T-helper 9 cell (primary cell): ENCODE measurements around the gene ZNF436.
"Not testable (repeated sequence)": the region's sequence is repeated elsewhere in the genome, so short reads cannot be mapped to it uniquely, and the experiment has no call there.

Experiments
- DNase-seq: peaks from one replicate; pipeline ENCODE4 v3.0.0-alpha.2; 2020

The ZNF436 gene

DNA sequence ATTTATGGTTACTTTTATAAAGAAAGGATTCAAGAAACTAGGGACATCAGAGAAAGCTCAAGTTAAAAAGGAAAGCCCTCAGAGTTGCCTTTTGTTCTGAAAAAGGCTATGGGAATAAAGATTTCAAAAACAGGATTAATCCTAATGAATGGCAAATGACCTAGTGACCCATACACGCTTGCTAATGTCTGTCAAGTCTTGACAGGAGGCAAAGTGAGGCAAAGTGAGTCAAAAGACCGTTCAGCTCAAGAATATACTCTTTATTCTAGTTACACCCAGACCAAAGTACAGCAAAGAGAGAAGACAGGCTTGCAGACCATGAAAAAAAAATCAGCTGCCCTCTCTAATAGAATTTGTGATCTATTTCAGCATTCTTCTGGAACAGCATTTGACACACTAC, 3.5 kb downstream of the ZNF436 start:
- no peak for DNase-seq

DNA sequence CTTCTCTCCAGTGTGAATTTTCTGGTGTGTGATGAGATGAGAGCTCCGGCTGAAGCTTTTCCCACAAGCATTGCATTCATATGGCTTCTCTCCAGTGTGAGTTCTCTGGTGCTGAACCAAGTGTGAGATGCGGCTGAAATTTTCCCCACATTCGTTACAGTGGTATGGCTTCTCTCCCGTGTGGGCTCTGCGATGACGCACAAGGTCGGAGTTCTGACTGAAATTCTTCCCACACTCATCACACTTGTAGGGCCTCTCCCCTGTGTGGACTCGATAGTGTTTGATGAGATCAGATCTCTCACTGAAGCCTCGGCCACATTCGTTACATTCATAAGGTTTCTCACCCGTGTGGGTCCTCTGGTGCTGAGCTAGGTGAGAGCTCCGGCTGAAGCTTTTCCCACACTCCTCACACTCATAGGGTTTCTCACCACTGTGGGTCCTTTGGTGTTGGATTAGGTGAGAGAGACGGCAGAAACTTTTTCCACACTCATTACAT, 7.4 kb downstream of the ZNF436 start:
- DNase-seq, result no peak

DNA sequence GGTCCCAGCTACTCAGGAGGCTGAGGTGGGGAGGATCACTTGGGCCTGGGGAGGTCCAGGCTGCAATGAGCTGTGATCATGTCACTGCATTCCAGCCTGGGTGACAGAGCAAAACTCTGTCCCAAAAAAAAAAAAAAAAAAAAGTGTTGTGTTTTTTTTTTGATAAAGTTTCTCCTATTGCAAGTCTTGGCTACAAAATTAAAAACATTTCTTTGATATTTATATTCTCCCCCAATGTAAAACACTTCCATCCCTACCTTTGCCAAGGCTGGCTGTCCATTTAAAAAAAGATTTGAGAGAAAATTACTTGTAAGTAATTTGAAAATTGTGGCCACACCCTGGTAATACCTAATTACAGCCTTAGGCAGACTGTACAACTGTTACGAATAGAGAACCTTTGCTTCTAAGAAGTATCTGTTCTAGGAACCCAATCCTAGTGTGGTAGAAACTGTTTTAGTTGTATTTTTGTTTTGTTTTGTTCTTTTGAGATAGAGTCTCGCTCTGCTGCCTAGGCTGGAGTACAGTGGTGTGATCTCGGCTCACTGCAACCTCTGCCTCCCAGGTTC, 11.2 kb downstream of the ZNF436 start:
- DNase-seq, result no peak

DNA sequence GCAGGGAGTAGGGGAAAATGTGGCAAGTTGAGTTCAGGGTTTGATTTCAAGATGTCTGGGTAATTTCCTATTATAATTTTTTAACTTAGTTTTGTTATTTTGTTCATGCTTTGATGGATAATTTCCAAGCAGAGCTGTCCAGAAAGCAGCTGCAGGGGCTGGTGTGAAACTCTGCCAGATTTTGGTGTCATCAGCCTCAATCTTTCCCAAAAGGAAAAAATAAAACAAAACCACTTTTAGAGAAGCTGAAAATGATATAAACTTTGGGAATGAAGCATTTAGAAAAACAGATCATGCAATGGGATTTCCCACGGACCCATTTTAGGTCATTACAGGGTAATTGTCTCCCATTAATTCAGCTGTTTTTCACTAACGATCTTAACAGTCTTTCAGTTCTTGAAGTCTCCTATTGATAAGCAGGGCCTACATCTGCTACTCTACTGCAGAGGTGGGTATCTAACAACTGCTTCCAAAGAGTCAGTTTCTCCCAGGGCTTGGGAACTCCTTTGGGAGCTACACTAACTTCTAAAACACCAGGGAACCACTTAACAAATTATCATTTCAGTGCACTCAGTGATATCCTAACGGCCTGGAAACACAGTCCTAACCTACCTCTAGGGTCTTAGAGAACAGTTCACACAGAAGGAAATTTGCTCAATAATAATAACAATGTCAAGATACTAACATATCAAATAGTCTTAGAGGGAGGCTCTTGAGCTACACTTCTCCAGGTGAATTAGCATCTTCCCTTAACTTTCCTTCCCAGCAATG, 12.3 kb downstream of the ZNF436 start:
- DNase-seq, result no peak

DNA sequence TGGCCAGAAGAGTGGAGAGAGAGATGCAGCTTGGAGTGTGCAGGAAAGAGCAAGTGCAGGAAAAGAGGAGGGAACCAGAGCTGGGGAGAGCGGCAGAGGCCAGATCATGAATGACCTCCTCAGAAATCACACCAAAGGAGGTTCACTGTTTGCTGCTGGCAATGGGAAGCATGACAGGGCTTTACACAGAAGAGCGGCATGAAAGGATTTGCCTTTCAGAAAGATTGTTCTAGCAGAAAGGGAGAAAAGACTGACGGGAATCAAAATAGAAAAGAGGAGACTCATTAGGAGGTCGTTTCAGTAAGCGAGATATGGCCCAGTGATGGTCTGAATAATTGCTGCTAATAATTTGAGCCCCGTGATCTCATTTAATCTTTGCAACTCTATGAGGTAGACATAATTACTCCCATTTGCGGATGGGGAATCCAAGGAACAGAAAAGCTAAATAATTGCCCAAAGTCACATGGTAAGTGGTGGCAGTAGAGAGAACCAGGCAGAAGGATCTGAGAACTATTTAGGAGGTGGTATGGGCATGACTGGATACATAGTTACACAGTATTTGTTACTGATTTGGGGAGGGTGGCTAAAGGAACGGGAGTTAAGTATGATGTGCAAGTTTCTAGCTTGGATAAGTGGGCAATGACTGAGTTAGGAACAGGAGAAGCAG, 13.0 kb downstream of the ZNF436 start:
- DNase-seq, result no peak

DNA sequence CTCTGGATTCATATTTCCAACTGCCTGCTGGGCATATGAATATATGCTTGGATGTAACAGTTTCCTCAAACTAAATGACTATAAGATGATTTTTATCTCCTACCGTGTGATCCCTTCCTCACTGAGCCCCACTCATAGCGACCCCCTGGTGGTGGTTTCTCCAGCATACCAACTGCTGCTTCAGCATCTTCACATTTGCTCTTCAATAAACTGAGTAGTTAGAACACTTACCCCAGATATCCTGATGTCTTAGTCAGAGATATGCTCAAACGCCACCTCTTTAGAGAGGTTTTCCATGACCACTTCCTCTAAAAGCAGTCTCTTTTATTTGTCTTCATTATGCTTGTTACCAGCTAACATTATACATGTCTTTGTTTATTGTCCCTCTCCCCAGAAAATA, 15.4 kb downstream of the ZNF436 start:
- no peak for DNase-seq

DNA sequence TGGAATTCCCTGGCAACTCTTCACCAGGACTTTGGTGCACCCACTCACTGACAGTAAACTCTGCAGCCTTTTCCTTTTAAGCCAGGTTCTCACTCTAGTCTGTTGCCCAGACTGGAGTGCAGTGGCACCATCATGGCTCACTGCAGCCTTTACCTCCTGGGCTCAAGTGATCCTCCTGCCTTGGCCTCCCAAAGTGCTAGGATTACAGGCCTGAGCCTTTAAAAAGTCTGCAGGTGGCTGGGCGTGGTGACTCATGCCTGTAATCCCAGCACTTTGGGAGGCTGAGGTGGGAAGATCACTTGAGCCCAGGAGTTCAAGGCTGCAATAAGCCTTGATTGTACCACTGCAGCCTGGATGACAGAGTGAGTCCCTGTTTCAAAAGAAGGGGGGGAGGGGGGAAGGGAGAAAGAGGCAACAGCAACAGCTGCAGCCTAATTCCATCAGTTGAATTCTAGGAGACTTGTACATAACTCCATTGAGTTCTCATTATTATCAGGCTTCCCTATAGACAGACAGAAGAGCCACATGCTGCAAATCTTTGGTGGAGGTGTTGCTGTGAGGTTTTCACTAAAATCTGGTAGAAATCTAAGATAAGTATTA, 17.4 kb downstream of the ZNF436 start:
- DNase-seq, result no peak

DNA sequence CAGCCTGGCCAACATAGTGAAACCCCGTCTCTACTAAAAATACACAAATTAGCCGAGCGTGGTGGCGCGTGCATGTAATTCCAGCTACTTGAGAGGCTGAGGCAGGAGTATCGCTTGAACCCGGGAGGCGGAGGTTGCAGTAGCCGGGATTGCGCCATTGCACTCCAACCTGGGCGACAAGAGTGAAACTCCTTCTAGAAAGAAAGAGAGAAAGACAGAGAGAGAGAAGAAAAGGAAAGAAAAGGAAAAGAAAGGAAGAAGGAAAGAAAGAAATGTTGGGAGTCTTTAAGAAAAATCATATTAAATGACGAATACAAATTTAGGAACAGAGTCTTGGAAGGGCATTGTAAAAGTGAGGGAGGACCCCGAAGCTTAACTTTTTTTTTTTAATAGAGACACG, 23.7 kb downstream of the ZNF436 start:
- no peak for DNase-seq

DNA sequence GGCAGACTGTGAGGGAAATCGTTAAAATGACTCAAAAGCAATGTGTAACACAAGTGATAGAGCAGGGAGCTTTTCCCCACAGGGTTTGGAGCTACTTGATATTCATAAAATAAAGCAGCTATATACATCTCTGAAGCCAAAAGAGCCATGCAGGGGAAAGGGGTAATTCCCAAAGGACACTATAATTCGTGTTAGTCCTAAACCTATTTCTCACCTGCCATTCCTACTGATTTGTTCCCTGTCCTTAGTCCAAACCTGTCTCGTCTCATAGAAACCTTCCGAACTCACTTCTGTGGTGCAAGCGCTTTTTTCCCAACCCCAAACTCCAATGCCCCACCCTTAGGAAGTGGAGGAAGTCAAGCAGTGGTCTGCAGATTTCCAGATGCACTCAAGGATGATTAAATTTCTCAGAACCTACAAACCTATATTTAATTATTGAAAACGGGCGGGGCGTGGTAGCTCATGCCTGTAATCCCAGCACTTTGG, 24.6 kb downstream of the ZNF436 start:
- no peak for DNase-seq

DNA sequence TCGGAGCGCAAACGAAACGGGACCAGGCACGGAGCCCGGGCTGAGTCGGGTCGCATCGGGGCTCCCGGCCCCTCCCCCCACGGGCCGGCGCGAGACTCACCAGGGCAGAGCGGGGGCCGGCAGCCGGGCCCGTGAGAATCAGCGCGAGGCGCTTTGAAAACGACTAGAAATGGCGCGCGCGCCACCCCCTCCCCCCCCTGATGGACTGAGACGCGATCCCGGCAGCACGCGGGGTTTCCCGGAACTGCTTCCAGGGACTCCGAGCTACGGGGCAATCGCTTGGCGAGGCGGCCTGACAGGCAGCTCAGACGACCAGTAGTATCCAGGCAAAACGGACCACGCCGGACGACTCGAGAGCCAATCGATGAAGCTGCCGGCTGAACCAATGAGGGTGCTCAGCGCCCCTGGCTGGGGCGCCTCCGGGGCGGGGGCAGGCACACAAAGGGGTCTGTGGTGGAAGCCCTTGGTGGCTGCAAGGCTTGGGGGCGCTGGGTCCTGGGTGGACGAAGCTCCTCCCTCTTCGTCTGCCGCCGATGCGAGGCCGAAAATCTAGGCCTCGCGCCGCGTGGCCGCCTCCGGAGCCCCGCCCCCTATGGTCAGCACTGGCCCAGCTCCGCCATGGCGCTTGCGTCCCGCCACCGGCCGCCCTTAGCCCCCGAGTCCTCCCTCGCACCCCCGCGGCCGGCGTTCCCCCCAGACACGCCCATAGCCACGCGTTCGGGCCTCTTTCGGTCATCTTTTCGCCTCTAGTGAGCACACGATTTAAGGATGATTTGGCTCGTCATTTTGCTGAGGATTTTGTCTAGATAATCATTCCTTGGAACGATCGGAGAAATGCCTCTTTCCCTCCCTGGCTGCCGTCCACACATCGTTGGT, 25.3 kb downstream of the ZNF436 start, which contains the start of gene HNRNPR:
TSS of gene HNRNPR (minus strand) at position 174 of the 876 bp plus-strand sequence. CDS start 3,276 bp downstream, outside the sequence.
- DNase-seq, result peak; percentile 99

DNA sequence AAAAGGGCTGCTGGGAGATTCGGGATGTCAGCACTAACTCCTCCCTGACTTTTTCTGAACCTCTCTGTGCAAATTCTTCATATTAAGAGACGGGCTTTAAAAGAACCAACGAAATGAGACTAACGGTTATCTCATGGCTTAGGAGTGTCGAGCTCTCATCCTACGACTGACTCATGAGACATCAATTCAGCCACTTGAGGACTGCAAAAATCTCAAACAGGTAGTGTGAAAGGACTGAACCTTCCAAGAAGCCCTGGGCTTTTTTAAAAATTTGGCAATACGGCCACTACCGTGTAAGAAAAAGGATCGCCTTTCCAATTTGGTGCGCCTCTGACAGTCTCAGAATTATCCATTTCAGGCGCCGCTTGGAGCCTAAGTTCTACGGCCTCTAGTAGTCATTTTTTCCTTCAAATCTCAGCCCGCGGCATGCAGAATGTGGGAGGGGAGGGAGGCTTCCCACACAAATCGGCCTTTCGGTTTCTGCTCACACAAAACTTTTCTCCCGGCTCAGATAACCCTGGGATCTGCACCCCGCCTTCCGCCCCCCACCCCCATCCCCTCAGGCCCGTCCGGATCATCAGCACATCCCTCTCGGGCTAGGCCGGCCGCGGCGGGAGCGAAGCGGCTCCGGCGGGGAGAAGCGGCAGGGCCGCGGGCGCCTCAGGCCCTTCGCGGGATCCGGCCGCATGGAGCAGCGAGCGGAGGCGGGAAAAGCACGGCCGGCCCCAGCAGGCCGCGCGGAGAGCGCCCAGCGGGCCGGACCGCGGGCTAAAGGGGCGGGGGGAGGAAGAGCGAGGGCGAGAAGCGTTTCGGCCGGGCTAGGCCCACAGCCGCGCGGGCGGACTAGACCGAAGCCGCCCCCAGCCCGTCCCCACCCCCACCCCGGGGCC, 26.2 kb downstream of the ZNF436 start:
- DNase-seq, result peak; percentile 7

DNA sequence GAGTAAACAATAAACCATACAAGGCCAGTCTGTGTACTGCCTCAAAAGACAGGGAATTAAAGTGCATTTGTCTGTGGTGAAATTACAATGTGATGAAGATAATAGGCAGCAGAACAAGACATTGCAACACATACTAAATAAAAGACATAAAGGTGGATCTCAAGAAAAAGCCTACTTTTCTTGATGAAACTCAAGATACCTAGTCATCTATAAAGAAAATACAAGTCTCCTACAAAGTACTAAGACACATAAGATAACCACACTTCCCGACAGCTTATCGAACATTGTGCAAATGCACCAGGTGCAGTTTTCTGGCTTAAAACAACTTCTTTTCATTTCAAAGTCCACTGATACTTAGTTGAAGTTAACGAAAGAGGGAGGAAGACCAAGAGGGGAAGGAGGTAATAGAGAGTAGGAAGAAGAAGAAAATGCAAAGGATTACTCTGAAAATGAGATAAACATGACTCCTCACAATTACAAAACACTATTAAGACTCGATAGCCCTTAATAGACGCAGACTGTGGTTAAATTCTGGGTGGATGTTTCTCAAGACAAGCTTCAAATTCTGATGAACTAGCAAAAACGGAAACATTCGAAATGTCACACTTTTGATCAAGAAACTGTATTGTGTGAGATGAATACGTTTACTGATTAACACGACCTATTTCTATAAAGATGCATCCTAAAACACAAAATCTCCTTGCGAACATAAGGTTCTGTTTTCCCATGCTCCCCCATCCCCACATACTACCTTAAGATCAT, 27.5 kb downstream of the ZNF436 start:
- DNase-seq, result no peak

DNA sequence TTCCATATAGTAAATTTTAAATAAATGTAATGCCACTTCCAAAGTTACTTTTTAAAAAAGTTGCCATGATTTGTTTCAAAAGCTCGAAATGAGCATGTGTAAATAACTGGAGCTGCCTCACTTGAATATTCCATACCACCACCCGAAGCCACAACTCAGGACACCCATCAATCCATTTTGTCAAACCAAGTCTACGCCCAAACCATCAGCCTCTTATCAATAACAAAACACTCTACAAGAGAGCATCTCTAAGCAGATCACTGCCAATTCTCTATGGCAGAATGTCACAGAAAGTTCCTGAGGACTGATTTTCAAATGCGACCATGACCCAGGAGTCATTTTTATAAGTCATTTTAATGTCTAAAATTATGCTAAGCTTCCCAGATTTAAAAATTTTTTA, 30.0 kb downstream of the ZNF436 start:
- DNase-seq, result no peak

DNA sequence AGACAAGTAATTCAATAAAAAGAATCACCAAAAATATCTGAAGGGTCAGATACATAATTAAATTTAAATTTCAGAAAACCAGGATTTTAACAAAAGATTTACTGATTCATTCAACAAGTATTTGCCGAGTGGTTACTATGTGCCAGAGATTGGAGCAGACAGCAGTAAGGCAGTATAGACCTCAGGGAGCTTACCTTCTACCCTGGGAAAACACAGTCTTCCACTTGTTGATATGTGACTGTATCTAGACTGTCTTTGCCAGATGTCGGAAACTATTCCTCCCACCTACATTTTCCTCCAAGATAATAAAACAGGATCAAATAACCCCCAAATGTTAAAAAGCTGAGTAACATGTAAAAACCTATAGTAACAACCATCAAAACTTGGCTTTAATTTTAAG, 31.8 kb downstream of the ZNF436 start:
- DNase-seq, result no peak

DNA sequence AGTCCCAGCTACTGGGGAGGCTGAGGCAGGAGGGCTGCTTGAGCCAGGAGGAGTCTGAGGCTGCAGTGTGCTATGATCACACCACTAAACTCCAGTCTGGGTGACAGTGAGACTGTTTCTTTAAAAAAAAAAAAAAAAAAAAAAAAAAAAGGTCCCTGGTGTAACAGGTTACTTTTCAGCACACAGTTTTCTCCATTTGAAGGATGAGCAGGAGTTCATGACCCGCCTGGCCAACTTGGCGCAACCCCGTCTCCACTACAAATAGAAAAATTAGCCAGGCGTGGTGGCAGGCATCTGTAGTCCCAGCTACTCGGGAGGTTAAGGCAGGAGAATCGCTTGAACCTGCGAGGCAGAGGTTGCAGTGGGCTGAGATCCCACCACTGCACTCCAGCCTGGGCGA, 37.9 kb downstream of the ZNF436 start:
- DNase-seq, result no peak

DNA sequence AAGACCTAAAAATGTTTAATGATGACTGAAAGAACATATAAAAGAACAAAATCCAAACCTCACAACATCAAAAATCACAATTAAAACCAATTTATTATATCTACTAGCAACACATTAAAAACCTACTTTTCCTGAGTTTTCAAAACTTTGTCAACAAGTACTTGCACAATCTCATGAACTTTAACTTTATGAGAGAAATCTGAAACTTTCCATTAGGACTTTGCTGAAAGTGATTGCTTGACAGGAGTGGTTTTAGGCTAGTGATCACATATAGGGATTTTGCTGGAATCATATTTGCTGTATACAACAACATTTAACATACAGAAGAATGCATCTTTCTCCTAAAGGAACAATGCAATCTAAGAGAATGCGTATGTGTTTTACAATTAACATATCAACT, 38.8 kb downstream of the ZNF436 start:
- DNase-seq, result no peak

DNA sequence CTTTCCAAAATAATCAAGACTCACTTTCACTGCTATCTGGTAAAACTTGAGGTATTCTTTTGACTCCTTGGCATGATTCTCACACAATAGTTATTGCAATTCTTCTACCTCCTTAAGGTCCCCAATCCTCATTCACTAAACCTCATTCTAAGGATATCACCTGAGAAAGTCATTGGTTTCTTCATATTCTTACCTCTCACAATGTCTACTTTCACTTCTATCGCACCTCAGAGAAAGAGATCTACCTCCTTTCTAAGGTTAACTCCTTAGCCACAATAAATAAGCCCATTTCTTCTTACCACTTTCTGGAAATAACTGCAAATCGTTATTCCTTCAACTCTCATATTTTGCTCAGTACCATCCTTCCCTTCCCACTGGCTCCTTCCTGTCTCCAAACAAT, 44.2 kb downstream of the ZNF436 start:
- no peak for DNase-seq

DNA sequence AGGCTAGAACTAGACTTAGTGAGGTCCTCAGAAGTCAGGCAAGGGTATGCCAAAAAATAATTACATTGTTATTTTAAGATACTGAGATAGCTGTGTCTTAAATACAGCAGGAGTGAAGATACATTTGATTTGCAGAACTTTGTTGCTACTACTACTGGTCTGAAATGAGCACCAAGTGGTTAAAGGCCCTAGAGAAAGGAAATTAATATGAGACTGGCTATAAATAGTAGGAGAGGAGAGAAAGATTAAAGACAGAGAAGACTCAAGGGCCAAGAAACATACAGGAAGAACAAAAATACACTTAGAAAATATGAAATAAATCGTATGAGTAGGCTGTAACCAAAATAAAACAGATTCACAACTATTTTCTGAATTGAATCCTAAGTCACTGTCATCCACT, 46.9 kb downstream of the ZNF436 start:
- no peak for DNase-seq

DNA sequence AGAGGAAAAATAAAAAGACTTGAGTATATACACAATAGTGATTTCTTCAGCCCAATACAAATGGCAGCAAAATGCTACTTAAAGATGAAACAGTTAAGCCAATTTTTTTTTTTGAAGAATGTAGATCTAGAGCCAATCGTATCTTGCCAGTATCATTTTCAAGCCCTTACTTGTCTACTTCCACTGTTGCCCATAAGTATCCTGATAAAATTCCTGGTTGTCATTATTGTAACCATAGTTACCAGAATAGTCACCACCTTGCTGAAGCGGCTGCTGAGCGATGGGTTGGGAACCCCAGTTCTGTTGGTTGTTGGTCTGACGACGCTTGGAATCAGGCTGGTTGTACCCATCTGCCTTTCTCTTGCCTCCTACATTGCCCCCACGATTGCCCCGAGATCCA, 59.4 kb downstream of the ZNF436 start:
- DNase-seq, result not testable (repeated sequence)
